Natural killer cell (primary cell): Measurements from ENCODE around the gene GFRA1. TPM values are rescaled to one million over a fixed set of nuclear protein-coding genes. Genes with fewer than 3 reads are reported as not detected.

Experiments used
- ATAC-seq, 3 donors: fragments of 150-1000 bp in 2 of 3; fragments of 200-7000 bp in 1 of 3; cut with Tn5 transposase; 1 replicate in 1 of 3; 2 replicates in 2 of 3; pipeline ENCODE4 v1.10.0; 2021; ENCODE audit warnings: mild to moderate bottlenecking in 2 of 3, moderate library complexity in 2 of 3
- DNase-seq, 2 donors: peaks; one replicate each; pipeline versions ENCODE4 v3.0.0 to v3.0.0-alpha.2; 2013 to 2021; ENCODE audit warnings: mixed read lengths in 1 of 2
- H3K27ac ChIP-seq: one replicate; pipeline ENCODE4 v1.5.1; 2013; ENCODE audit warnings: mild to moderate bottlenecking, low read length
- H3K27me3 ChIP-seq: one replicate; pipeline ENCODE4 v1.6.1; 2013; ENCODE audit warnings: low read length; ENCODE audit not compliant: control insufficient read depth, insufficient read depth
- H3K36me3 ChIP-seq: one replicate; pipeline ENCODE4 v1.6.1; 2013; ENCODE audit warnings: low read length; ENCODE audit not compliant: control insufficient read depth, insufficient read depth
- H3K4me1 ChIP-seq: one replicate; pipeline ENCODE4 v1.6.1; 2013; ENCODE audit warnings: low read length; ENCODE audit not compliant: control insufficient read depth, insufficient read depth
- H3K4me3 ChIP-seq: one replicate; pipeline ENCODE4 v1.5.1; 2013; ENCODE audit warnings: low read length
- H3K9me3 ChIP-seq: one replicate; pipeline ENCODE4 v1.6.1; 2013; ENCODE audit warnings: low read length; ENCODE audit not compliant: control insufficient read depth, insufficient read depth
- H3K27ac Mint-ChIP-seq, 2 donors: one replicate each; pipeline ENCODE4 v1.8.0; 2022; ENCODE audit warnings: mild to moderate bottlenecking in 2 of 2, mixed read lengths in 2 of 2, moderate library complexity in 1 of 2
- H3K27me3 Mint-ChIP-seq, 2 donors: one replicate each; pipeline ENCODE4 v1.8.0; 2022; ENCODE audit warnings: low read depth in 2 of 2, mixed read lengths in 2 of 2
- H3K36me3 Mint-ChIP-seq: one replicate; pipeline ENCODE4 v1.8.0; 2022; ENCODE audit warnings: mixed read lengths
- H3K4me1 Mint-ChIP-seq, 2 donors: one replicate each; pipeline ENCODE4 v1.8.0; 2022; ENCODE audit warnings: mixed read lengths in 2 of 2
- H3K4me3 Mint-ChIP-seq: one replicate; pipeline ENCODE4 v1.8.0; 2022; ENCODE audit warnings: mild to moderate bottlenecking, moderate library complexity, mixed read lengths
- H3K9me3 Mint-ChIP-seq, 2 donors: one replicate each; pipeline ENCODE4 v1.8.0; 2022; ENCODE audit warnings: mixed read lengths in 2 of 2
- CTCF ChIP-seq: fragments of 200-600 bp; IDR thresholded peaks from one replicate; pipeline ENCODE4 v1.8.0; 2022; ENCODE audit warnings: antibody characterized with exemption
- WGBS: methylation state at CpG from one replicate; pipeline ENCODE4 v1.1.7; 2013; ENCODE audit warnings: missing lambda C conversion rate; ENCODE audit not compliant: insufficient coverage; 5-methylcytosine and 5-hydroxymethylcytosine counted together
- intact Hi-C: fragments of 100-400 bp; cut with micrococcal nuclease; formaldehyde crosslinking; loops from one replicate; pipeline ENCODE4 v1.14.2; 2022
- total RNA-seq, 4 donors: library from RNA; stranded (reverse); fragments of 120-200 nt in 1 of 4; gene quantifications; one replicate each; pipeline versions ENCODE4 v1.2.3 to v1.2.4, GENCODE V29; 2013 to 2022

The GFRA1 gene
- total RNA-seq, 3 donors from 2014 or later (not counting 1 experiment from before 2014, with no cell fraction given) = not detected

- Histone ChIP-seq H3K4me3 (no peak overlapping the region), H3K36me3 (no peaks in the 10 kb centered on the region), H3K9me3 (no peaks in the 10 kb centered on the region), H3K4me1 (no peaks in the 10 kb centered on the region), H3K27ac (no peak overlapping the region), H3K27me3 (no peaks in the 10 kb centered on the region)
- Mint-ChIP-seq H3K9me3 (peaks cover 2 to 4% of the 10 kb centered on the region in 2 donors), H3K36me3 (no peaks in the 10 kb centered on the region), H3K27ac (no peak overlapping the region), H3K27me3 (no peaks in the 10 kb centered on the region), H3K4me1 (no peaks in the 10 kb centered on the region), H3K4me3 (no peak overlapping the region)
- DNase-seq (no peak), ATAC-seq (no peak)
- 91% methylated on average over 3 of the region's 6 CpGs for WGBS
- intact Hi-C loops = no loop called here
- TF ChIP-seq CTCF = no peak
Measured at GRCh38 chr10:116241642-116242410, 31.2 kb downstream of the GFRA1 start.

GRCh38 chr10:116241085-116241484 is 31.9 kb downstream of the GFRA1 start:
- Histone ChIP-seq H3K36me3 (no peaks in the 10 kb centered on the region), H3K4me3 (no peak overlapping the region), H3K27ac (no peak overlapping the region), H3K9me3 (peaks cover under 1% of the 10 kb centered on the region), H3K27me3 (no peaks in the 10 kb centered on the region), H3K4me1 (no peaks in the 10 kb centered on the region)
- no peak for DNase-seq
- intact Hi-C loops = no loop called here
- 76% methylated on average over 6 of the region's 8 CpGs for whole genome bisulfite sequencing
- H3K4me3 Mint-ChIP-seq = no peak overlapping the region
- no peaks in the 10 kb centered on the region for H3K36me3 Mint-ChIP-seq
- no peak for TF ChIP-seq CTCF
- H3K27me3 Mint-ChIP-seq = no peaks in the 10 kb centered on the region
- H3K9me3 Mint-ChIP-seq = peaks cover 2 to 4% of the 10 kb centered on the region in 2 donors
- H3K27ac Mint-ChIP-seq = no peak overlapping the region
- ATAC-seq = no peak
- H3K4me1 Mint-ChIP-seq = no peaks in the 10 kb centered on the region

- no peak overlapping the region for H3K4me3 Mint-ChIP-seq
- intact Hi-C loops = no loop called here
- TF ChIP-seq CTCF = no peak
- no peaks in the 10 kb centered on the region for H3K4me1 ChIP-seq
- H3K4me1 Mint-ChIP-seq = no peaks in the 10 kb centered on the region
- H3K27ac Mint-ChIP-seq = no peak overlapping the region
- peaks cover 2 to 4% of the 10 kb centered on the region in 2 donors for H3K9me3 Mint-ChIP-seq
- no peak overlapping the region for H3K27ac ChIP-seq
- ATAC-seq (no peak), DNase-seq (no peak)
- peaks cover 3% of the 10 kb centered on the region for H3K9me3 ChIP-seq
- no peaks in the 10 kb centered on the region for H3K36me3 ChIP-seq
- no peaks in the 10 kb centered on the region for H3K27me3 Mint-ChIP-seq
- WGBS = 82% methylated on average over 9 of the region's 13 CpGs
- no peaks in the 10 kb centered on the region for H3K36me3 Mint-ChIP-seq
- no peak overlapping the region for H3K4me3 ChIP-seq
- H3K27me3 ChIP-seq = no peaks in the 10 kb centered on the region
Measured at GRCh38 chr10:116240157-116240950, 32.7 kb downstream of the GFRA1 start.
